C1 segment of cervical spinal cord (tissue), 14 donors: ENCODE data around the gene ZXDC.

Source experiments
- DNase-seq, 14 donors: peaks; one replicate each; lab custom pipeline; 2025; lab: John Stamatoyannopoulos, UW

The ZXDC gene

GRCh38 chr3:126474498-126475412 lies 936 bp downstream of the ZXDC start:
- peak in 2 of 14 donors; percentile 32 to 38 for DNase-seq

GRCh38 chr3:126473292-126474168 lies 2.2 kb downstream of the ZXDC start:
- no peak for DNase-seq

- DNase-seq, result peak in 9 of 14 donors; percentile 15 to 72 (median 33)
These were observed 3.2 kb downstream of the ZXDC start for GRCh38 chr3:126472277-126473006.

GRCh38 chr3:126469479-126469878 lies 6.2 kb downstream of the ZXDC start:
- DNase-seq, result no peak

GRCh38 chr3:126468028-126468891 lies 7.4 kb downstream of the ZXDC start:
- DNase-seq, result no peak

- DNase-seq, result no peak
These were observed 8.1 kb downstream of the ZXDC start for GRCh38 chr3:126467611-126467955.

- peak in 1 of 14 donors; percentile 41 for DNase-seq
These were observed 8.6 kb downstream of the ZXDC start for GRCh38 chr3:126466886-126467610.

- DNase-seq, result peak in 3 of 14 donors; percentile 19 to 48 (median 21)
These were observed 9.7 kb downstream of the ZXDC start for GRCh38 chr3:126465928-126466544.

- no peak for DNase-seq
These were observed 10.7 kb downstream of the ZXDC start for GRCh38 chr3:126464997-126465396.

GRCh38 chr3:126464494-126464893 lies 11.2 kb downstream of the ZXDC start:
- no peak for DNase-seq

- no peak for DNase-seq
These were observed 11.6 kb downstream of the ZXDC start for GRCh38 chr3:126464093-126464492.

- DNase-seq, result no peak
These were observed 12.2 kb downstream of the ZXDC start for GRCh38 chr3:126463521-126463920.

GRCh38 chr3:126461450-126462070 lies 14.1 kb downstream of the ZXDC start:
- DNase-seq, result no peak

- no peak for DNase-seq
These were observed 15.3 kb downstream of the ZXDC start for GRCh38 chr3:126460381-126460780.

- no peak for DNase-seq
These were observed 15.9 kb downstream of the ZXDC start for GRCh38 chr3:126459763-126460127.

GRCh38 chr3:126459111-126459762 lies 16.5 kb downstream of the ZXDC start:
- DNase-seq, result no peak

- no peak for DNase-seq
These were observed 18.8 kb downstream of the ZXDC start for GRCh38 chr3:126456766-126457388.

- no peak for DNase-seq
These were observed 19.5 kb downstream of the ZXDC start for GRCh38 chr3:126456211-126456610.
